MM.1S (cell line): Measurements from ENCODE around the gene EXOSC7.

Experiments used
- EZH2 ChIP-seq: fragments of 300-600 bp; sonication (generic); optimal IDR thresholded peaks from 2 replicates; pipeline ENCODE3; 2017; ENCODE audit warnings: low read depth, mild to moderate bottlenecking, antibody characterized with exemption, low read length, mixed read lengths
- EZH2phosphoT487 ChIP-seq: fragments of 300-600 bp; sonication (generic); IDR thresholded peaks from 2 replicates; pipeline ENCODE4 v1.6.1; 2018; ENCODE audit warnings: antibody characterized with exemption, low read length
- TF ChIP-seq, protein P1 (sequence below): fragments of 300-600 bp; sonication (generic); IDR thresholded peaks from 2 replicates; pipeline ENCODE4 v1.5.1; 2016; ENCODE audit warnings: antibody characterized with exemption, low read length, mixed read lengths

DNA sequence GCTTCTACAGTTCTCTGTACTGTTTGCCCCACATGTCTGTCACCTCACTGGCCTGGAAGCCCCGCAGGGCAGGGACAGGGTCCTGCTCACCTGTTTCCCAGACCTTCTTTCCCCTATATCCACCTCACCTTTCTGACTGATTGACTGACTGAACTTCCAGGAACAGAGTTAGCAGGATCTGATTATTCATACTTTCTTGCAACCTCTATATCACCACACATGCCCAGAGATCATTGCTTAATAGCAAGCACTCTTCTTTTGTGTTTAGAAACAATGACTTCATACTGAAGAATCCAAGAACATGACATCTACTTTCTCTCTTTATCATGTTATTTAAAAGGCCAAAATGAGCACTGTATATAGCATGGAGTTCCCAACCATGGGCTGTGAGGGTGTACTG, 32.1 kb downstream of the EXOSC7 start:
- TF ChIP-seq, protein P1, sequence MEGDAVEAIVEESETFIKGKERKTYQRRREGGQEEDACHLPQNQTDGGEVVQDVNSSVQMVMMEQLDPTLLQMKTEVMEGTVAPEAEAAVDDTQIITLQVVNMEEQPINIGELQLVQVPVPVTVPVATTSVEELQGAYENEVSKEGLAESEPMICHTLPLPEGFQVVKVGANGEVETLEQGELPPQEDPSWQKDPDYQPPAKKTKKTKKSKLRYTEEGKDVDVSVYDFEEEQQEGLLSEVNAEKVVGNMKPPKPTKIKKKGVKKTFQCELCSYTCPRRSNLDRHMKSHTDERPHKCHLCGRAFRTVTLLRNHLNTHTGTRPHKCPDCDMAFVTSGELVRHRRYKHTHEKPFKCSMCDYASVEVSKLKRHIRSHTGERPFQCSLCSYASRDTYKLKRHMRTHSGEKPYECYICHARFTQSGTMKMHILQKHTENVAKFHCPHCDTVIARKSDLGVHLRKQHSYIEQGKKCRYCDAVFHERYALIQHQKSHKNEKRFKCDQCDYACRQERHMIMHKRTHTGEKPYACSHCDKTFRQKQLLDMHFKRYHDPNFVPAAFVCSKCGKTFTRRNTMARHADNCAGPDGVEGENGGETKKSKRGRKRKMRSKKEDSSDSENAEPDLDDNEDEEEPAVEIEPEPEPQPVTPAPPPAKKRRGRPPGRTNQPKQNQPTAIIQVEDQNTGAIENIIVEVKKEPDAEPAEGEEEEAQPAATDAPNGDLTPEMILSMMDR = no peak
- TF ChIP-seq EZH2 (no peak), EZH2phosphoT487 (no peak)
